Fibroblast of lung (primary cell): ENCODE data around the gene ERVFRD-1.

ENCODE experiments used
- EZH2 ChIP-seq: IDR thresholded peaks from 2 replicates; pipeline ENCODE4 v1.5.1; 2012; ENCODE audit warnings: low read length, control low read depth, mild to moderate bottlenecking; ENCODE audit errors: missing control alignments
- TF ChIP-seq, protein P1 (sequence below), 2 donors: IDR thresholded peaks in 1 of 2; conservative IDR thresholded peaks in 1 of 2; 1 replicate in 1 of 2; 2 replicates in 1 of 2; pipeline ENCODE4 v1.5.1; 2011 to 2012; ENCODE audit warnings: low read length in 2 of 2, control low read depth in 1 of 2, inconsistent platforms in 1 of 2, low read depth in 1 of 2, mild to moderate bottlenecking in 1 of 2

- TF ChIP-seq, protein P1, sequence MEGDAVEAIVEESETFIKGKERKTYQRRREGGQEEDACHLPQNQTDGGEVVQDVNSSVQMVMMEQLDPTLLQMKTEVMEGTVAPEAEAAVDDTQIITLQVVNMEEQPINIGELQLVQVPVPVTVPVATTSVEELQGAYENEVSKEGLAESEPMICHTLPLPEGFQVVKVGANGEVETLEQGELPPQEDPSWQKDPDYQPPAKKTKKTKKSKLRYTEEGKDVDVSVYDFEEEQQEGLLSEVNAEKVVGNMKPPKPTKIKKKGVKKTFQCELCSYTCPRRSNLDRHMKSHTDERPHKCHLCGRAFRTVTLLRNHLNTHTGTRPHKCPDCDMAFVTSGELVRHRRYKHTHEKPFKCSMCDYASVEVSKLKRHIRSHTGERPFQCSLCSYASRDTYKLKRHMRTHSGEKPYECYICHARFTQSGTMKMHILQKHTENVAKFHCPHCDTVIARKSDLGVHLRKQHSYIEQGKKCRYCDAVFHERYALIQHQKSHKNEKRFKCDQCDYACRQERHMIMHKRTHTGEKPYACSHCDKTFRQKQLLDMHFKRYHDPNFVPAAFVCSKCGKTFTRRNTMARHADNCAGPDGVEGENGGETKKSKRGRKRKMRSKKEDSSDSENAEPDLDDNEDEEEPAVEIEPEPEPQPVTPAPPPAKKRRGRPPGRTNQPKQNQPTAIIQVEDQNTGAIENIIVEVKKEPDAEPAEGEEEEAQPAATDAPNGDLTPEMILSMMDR (conservative IDR thresholded peaks at IDR 0.05 in 1 of 2, IDR thresholded peaks at IDR 0.05 in 1 of 2; ENCODE audit: low read depth in 1 of 2, low read length in 2 of 2), result no peak
- TF ChIP-seq EZH2, result no peak
Observed at GRCh38 chr6:11066505-11067347, 44.8 kb downstream of the ERVFRD-1 start.
